SK-MEL-5 (cell line): Measurements from ENCODE around the gene STN1. TPM values are rescaled to one million over a fixed set of nuclear protein-coding genes. Genes with fewer than 3 reads are reported as not detected.
"Not testable (repeated sequence)": the region's sequence is repeated elsewhere in the genome, so short reads cannot be mapped to it uniquely, and the experiment has no call there.

Source experiments
- DNase-seq: peaks from one replicate; pipeline ENCODE4 v3.0.0-alpha.2; 2016; ENCODE audit warnings: low read depth, low spot score
- in situ Hi-C: cut with HindIII; loops from 2 replicates; pipeline ENCODE4 v1.10.0; 2016; ENCODE audit warnings: low sequenced_read_pairs, high pct_unique_total_duplicates, low pct_unique_long_range_greater_than_20kb
- total RNA-seq: library from RNA; depleted of rRNA; stranded (reverse); fragments of >200 nt; shearing (Covaris generic); gene quantifications from 2 replicates; pipeline ENCODE4 v1.2.3, GENCODE V29; 2014

STN1 gene
- total RNA-seq, 1 experiment from 2014 or later = 23.6 TPM

DNA sequence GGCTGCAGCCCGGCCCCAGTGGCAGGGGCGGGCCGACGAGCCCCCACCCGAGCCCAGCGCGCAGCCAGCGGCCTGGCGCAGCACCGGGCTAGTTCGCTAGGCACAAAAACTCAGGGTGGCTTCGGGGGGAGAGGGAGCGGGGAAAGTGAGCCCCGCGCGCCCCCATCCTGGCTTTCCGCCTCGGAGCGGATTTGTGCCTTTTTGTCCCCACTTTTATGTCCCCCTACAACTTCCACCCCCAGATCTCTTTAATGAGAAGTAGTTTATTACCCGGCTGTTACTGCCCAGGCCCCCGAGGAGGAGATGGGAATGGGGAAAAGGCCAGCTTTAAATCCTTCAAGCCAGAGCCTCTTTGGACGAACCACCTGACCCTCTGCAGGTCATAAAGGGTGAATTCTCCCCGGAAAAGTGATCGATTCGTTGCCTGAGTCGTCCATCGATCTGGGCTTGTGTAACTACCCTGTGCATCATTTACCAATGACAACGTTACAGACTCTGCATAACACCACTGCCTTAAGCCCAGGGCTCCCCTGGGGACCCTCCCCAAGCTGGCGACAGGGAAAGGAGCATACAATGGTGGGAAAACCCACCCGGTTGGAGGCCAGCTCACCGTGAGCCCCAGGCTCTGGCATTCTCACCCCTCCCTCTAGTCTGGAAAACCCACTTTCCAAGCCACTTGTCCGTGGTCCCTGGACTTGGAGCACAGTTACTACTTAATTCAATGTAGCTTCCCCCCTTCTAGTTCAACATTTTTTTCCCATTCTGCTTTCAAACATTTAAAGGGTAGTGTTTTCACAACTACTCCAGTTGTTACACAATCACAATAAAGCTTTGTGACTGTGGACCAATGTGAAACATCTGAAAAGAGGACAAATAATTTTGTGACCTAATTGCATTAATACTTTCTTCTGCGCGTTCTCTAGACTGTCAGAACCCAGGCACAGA, 61.9 kb downstream of the STN1 start:
- DNase-seq = no peak
- in situ Hi-C loops = no loop called here

DNA sequence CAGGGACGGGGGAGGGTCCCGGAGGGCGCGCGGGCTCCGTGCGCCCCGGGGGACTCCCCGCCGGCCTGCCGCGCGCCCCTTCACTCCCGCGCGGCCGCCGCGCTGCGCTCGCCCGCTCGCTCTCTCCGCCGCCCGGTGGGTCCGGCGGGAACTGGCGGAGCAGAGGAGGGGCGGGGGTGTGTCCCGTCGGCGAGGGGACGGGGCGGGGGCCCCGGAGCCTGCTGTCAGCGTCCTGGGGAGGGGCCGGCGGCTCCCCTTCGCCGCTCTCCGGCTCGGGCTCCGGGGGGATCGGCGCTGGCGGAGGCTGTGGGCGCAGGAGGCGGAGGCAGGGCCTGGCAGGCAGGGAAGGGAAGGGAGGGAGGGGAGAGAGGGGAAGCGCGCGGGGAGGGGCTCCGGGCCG, 62.6 kb downstream of the STN1 start, which contains the start of gene SH3PXD2A:
TSS of gene SH3PXD2A (minus strand) at position 153 of the 400 bp plus-strand sequence. CDS start 310 bp downstream, outside the sequence.
- in situ Hi-C loops = no loop called here
- no peak for DNase-seq

DNA sequence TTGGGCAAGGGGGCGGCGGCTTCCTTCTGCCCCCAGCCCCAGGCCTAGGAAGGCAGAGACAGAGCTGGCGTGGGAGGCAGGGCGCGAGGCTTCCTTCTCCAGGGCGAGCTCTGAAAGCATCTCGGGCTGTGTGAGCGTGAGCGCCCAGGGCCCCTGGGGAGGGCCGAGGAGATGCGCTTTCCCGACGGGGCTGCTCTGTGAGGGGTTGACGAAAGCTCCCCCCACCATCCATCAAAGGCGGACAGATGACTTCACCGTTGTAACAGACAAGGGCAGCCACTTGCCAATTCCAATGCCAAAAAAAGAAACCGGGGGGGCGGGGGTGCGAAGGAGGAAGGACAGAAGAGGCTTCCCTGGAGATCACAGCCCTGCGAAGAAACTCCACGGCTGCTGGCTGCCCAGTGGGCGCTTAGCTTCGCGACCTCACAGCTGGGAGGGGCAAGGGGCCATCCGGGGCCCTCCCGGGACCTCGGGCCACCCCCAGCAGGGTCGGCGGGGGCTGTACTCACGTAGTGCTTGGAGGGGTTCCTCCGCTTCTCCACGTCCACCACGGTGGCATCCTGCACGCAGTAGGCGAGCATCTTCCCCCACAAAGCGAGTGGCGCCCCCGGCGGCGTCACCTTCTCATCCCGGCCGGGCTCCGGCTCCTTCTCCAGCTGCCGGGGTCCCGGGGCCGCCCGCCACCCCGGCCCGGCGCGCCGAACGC, 63.1 kb downstream of the STN1 start:
- in situ Hi-C loops = no loop called here
- no peak for DNase-seq

DNA sequence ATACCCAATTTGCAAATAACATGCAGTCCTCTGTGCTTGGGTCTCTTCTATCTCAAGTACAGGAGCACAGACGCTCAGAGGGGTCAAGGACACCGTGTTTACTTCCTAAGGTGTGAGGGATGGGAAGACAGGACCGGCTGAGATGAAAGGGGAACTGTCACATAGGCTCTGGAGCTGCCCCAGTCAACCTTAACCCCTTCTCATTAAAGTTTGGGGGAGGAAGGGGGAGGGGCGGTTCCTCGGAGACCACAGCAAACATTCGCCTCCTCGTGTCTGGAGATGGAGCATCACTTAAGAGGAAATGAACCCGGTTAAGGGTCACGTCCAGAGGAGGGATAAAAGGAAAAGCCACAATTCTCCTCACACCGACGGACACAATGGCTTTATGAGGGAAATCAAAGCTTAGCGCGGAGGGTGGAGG, 63.7 kb downstream of the STN1 start:
- in situ Hi-C loops = no loop called here
- DNase-seq = no peak

DNA sequence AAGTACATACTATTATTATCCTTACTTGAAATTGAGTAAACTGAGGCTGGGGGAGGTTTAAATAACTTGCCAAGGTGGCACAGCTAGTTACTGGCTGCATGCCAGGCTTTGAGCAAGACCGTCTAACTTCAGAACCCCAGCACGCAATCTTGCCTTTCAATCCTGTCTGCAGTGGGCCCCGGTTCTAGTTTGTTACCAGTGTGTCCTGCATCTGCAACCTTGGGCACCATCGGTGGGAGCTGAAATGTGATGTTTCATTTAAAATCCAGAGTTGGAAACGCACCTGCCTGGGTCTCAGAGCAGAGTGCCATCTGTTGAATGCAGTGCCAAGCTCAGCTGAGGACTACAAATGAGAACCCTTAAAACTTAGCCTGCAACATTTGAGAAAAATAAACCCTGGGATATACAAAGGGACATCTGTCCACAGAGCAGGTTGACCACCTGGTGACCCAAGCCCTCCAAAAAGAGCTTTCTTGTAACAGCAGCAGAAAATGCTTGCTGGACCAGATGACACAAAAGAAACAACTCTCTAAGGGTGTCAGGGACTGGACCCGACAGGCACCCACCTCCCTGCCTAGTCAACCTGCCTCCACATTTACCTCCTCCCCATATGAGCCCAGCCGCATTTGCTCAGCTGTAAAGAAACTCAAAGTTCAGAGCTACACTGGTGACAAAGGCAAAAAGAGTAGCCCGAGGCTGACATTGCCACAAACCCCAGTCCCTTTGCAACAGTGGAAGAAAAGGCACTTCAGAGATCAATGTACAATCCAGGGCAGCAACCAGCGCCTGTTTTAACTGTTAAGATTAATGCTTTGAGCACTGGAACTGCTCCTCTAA, 64.3 kb downstream of the STN1 start:
- no peak for DNase-seq
- in situ Hi-C loops = no loop called here

DNA sequence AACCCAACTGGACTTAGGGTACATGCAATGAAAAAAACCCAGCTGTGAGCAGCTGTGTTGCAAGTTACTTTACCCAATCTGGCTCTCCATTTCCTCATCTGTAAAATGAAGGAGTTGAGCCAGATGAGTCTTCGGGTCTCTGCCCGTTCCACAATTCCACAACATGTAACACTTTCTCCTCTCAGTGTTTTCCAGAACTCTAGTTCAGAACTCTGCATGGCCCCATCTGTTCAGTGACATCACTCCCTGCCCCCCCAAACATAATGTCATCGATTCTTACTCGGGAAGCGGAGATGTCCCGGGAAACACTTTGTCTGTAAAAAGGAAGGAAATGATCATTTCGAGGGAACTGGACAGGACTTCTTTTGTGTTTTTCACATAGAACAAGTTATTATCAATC, 65.1 kb downstream of the STN1 start:
- no peak for DNase-seq
- in situ Hi-C loops = no loop called here

DNA sequence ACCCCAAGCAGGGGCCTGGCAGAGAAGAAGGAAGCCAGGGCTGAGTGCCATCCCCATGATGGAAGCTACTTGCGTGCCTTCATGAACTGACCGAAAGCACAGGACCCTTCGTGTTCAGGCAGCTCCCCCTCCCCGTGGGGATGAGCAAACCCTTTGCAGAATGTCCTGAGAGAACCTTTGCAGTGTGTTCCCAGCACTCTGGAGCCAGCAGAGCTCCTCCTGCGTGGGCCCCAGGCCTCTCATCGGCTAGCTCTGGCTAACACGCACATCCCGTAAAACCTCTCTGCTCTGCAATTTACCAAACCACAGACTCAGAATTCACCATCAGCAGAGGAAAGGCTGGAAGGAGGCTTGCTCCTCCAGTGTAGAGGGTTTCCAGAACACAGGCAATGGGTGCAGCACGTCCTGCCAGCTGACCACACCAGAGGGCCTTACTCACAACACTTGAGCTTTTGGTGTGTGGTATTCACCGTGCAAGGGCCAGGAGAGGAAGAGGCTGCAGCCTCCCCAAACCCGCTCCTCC, 65.7 kb downstream of the STN1 start:
- DNase-seq = no peak
- in situ Hi-C loops = no loop called here

DNA sequence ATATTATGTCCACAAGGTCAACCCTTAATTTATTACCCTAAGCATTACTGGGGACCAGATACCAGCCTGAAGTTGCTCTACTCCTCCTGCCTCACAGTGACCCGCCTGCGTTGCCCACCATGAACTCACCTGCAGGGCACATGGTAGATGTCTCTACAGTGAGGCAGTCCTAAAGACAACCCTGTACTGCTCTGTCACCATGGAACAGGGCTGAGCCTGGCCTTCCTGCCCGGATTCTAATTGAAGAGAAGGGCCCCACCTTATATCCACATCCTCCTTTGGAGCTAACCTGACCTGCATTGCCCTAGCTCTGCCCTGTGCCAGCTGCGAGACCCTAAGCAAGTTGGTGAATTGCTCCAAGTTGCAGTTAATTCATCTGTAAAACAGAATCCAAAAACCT, 66.7 kb downstream of the STN1 start:
- DNase-seq = no peak
- in situ Hi-C loops = no loop called here

DNA sequence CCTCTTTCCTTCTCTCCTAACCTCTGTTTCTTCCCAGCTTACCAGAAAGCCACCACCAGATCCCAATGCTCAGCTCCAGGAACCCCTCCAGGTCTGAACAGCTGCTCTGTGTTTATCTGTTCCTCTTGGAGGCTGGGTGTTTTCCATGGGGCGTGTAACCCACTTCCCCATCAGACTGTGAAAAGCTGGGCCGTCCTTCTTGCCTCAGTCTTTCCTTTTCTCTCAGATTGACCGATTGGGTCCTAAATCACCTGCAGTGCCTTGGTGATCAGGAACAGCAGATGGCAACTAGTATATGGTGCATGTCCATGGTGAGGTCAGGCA, 67.5 kb downstream of the STN1 start:
- in situ Hi-C loops = no loop called here

DNA sequence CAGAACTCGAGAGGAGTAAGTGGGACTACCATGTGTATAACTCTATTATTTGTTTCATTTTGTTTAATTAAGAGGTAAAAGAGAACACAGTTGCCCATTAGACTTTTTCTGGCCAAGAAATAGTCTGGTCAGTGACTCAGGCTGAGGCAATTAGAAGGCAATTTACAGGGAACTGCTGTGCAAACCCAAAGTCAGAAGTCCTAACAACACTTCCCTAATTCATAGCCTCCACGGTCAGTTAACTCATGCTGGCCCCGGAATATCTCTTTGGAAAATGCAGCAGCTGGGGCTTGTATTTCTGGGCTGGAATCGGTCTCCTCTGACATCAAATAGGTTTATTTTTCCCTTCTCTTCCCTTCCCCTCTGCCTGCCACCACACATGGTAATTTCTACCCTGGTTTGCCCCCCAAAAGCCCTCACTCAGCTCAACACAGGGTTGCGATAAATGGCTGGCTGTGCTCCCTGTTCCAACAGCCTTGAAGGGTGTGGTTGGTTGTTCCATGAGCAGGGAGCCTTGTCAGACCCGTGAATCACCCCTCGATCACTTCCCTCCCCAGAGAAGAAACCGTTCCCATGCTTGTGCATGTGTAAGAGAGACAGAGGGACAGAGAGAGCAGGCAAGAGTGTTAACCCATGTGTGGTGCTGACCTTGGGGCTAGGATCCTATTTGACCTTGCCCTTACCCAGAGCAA, 68.0 kb downstream of the STN1 start:
- in situ Hi-C loops = no loop called here
- no peak for DNase-seq

More for the DNA sequence above, 67.5 kb downstream of the STN1 start:
- no peak for DNase-seq

DNA sequence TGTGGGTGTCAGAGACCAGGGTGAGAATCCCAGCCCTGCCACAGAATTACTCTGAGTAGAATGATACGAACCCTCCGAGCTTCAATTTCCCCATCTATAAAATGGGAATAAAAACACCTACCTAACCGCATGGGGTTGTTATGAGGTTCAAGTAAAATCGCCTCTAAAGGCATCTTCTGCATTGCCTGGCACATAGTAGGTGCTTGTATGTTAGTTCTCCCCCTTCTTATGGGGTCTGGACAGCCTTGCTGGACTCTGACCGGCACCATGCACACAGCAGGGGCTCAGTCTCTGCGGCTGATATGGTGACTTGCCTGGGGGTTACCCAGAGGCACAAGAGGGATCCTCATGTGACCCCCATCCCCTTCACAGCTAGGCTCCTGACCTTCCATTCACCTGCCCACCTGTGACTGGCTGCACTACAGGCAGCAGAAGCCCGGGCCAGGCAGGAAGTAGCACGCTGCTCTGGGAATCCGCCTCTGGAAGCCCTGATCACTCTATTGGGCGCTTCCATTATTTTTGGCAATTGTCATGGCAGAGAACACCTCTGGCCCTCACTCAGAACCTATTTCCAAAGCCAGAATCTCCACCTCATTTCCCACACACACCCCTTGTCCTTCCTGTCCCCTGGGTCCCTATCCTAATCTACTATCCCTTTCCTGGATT, 68.6 kb downstream of the STN1 start:
- DNase-seq = no peak
- in situ Hi-C loops = no loop called here

DNA sequence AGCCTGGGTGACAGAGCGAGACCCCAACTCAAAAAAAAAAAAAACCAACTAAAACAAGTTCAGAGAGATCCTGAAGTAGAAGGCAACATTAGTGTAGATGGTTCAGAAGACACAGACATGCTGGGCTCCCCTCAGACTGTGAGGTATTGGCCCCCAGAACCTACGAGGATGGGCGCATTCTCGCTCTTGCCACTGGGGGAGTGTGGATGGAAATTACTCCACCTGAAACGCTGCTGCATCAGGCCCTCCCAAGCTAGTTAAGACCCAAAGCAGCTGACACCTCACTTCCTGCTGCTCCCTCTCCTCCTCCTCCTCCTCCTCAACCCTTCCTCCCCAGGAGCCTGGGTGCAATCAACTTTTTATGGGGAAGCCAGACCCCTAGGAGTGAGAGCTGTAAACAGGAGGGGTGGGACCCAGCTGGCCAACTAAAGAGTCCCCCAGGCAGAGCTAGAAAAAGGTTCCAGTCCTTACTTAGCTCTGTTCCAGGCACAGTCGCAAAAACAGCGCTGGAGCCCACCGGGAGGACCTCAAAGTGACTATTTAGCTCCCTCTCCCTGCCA, 70.0 kb downstream of the STN1 start:
- in situ Hi-C loops = no loop called here
- DNase-seq = no peak

DNA sequence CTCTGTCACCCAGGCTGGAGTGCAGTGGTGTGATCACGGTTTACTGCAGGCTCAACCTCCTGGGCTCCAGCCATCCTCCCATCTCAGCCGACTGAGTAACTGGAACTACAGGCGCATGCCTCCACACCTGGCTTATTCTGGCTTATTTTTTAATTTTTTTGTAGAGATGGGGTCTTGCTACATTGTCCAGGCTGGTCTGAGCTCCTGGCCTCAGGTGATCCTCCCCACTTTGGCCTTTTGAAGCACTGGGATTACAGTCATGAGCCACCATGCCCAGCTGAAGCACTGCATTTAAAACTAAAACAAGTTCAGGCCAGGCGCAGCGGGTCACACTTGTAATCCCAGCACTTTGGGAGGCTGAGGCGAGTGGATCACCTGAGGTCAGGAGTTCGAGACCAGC, 70.6 kb downstream of the STN1 start:
- no peak for DNase-seq

DNA sequence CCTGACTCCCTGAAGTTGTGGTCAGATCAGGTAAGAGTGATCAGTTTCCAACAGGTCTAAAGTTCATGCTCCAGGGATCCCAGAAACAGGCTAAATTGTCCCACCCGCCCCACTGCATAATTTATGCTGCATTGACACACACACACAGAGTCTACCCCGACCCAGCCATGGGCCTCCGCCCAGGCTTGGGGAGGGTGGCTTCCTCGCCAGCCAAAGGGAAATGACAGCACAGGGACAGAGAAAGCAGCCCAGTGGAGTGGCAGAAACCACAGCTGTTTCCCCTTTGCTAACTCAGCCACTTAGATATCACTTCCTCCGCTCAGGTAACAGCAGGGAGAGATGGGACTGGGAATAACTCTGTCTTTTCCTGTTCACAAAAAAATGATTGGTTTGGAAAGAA, 72.0 kb downstream of the STN1 start:
- no peak for DNase-seq

More for the DNA sequence above, 70.6 kb downstream of the STN1 start:
- in situ Hi-C loops = no loop called here

DNA sequence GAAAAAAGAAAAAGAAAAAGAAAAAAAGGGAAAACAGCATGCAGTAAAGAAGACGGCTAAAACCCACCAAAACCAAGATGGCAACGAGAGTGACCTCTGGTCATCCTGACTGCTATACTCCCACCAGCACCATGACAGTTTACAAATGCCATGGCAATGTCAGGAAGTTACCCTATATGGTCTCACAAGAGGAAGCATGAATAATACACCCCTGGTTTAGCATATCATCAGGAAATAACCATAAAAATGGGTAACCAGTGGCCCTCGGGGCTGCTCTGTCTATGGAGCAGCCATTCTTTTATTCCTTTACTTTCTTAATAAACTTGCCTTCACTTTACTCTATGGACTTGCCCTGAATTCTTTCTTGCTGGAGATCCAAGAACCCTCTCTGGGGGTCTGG, 72.6 kb downstream of the STN1 start:
- DNase-seq, in situ Hi-C loops: not testable (repeated sequence)

More for the DNA sequence above, 72.0 kb downstream of the STN1 start:
- in situ Hi-C loops = no loop called here

DNA sequence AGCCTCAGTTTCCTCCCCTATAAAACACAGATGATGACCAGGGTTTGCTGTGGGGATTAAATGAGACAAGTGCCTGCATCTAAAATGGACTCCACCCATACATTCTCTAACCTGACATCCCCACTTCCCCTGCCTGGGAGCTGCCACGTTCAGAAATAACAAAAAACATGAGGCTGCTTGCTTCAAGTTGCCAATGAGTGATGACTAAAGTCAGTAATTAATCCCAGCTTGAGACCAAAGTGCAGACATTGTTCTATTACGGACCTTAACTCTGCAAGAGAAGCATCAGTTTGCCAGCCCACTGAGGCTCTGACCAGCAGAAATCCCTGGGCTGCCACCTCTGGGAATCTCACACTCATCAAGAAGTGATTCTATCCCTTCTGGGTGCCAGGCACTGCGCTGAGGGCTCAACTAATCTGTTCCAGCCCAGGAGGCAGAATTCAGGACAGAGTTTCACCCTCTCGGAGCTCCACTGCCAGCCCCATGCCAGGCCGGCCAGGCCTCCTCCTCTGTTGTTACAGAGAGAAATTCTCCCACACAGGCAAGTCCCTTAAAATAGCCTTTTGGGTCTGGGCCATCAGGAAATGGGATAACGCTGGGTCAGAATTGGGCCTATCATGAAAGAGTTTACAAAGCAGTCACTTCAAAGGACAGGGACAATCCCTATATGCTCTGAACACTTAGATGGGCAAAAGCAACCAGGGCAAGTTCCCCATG, 74.0 kb downstream of the STN1 start:
- in situ Hi-C loops = no loop called here
- DNase-seq = no peak
